ENCODE results near the gene GOLGA8K. TPM values are rescaled to one million over a fixed set of nuclear protein-coding genes. Genes with fewer than 3 reads are reported as not detected.
"Not testable (repeated sequence)": the region's sequence is repeated elsewhere in the genome, so short reads cannot be mapped to it uniquely, and the experiment has no call there.

GOLGA8K gene
- total RNA-seq (2014; rRNA removed; shearing (Covaris generic)) = 0.14 and 0.47 TPM in 2 replicates
- polyA plus RNA-seq (2015; cell fraction: cytosol; rRNA removed) = 0.14 and 0.16 TPM in 2 replicates
- polyA plus RNA-seq (2015; cell fraction: nucleus; rRNA removed) = 0.39 and 1.3 TPM in 2 replicates

- DNase-seq (ENCODE audit: low read depth) = not testable (repeated sequence)
Observed at GRCh38 chr15:32403192-32403591, at the start of gene GOLGA8K. TSS of gene GOLGA8K (minus strand) at chr15:32403292. CDS start at chr15:32403194, 98 bp downstream.

- not testable (repeated sequence) for DNase-seq (ENCODE audit: low read depth)
Observed at GRCh38 chr15:32440445-32440977, 37.4 kb upstream of the GOLGA8K start.

GRCh38 chr15:32434102-32434963, 31.2 kb upstream of the GOLGA8K start:
- not testable (repeated sequence) for DNase-seq (ENCODE audit: low read depth)

GRCh38 chr15:32427635-32428034, 24.5 kb upstream of the GOLGA8K start:
- DNase-seq (ENCODE audit: low read depth) = not testable (repeated sequence)

GRCh38 chr15:32426511-32426910, 23.4 kb upstream of the GOLGA8K start:
- not testable (repeated sequence) for DNase-seq (ENCODE audit: low read depth)

- DNase-seq (ENCODE audit: low read depth) = not testable (repeated sequence)
Observed at GRCh38 chr15:32407903-32408302, 4.8 kb upstream of the GOLGA8K start.

GRCh38 chr15:32396522-32396921, 6.6 kb downstream of the GOLGA8K start:
- not testable (repeated sequence) for DNase-seq (ENCODE audit: low read depth)

- not testable (repeated sequence) for DNase-seq (ENCODE audit: low read depth)
Observed at GRCh38 chr15:32394745-32395144, 8.3 kb downstream of the GOLGA8K start.

- not testable (repeated sequence) for DNase-seq (ENCODE audit: low read depth)
Observed at GRCh38 chr15:32388050-32388648, 14.9 kb downstream of the GOLGA8K start.

- not testable (repeated sequence) for DNase-seq (ENCODE audit: low read depth)
Observed at GRCh38 chr15:32385823-32386495, 17.1 kb downstream of the GOLGA8K start.

GRCh38 chr15:32374185-32374584, 28.9 kb downstream of the GOLGA8K start:
- not testable (repeated sequence) for DNase-seq (ENCODE audit: low read depth)

GRCh38 chr15:32373707-32374106, 29.4 kb downstream of the GOLGA8K start:
- not testable (repeated sequence) for DNase-seq (ENCODE audit: low read depth)

GRCh38 chr15:32372075-32372474, 31.0 kb downstream of the GOLGA8K start:
- DNase-seq (ENCODE audit: low read depth) = not testable (repeated sequence)

- DNase-seq (ENCODE audit: low read depth) = not testable (repeated sequence)
Observed at GRCh38 chr15:32370526-32370925, 32.6 kb downstream of the GOLGA8K start.

- not testable (repeated sequence) for DNase-seq (ENCODE audit: low read depth)
Observed at GRCh38 chr15:32370064-32370463, 33.0 kb downstream of the GOLGA8K start.

- not testable (repeated sequence) for DNase-seq (ENCODE audit: low read depth)
Observed at GRCh38 chr15:32366492-32366891, 36.6 kb downstream of the GOLGA8K start.

- not testable (repeated sequence) for DNase-seq (ENCODE audit: low read depth)
Observed at GRCh38 chr15:32365955-32366354, 37.1 kb downstream of the GOLGA8K start.

- not testable (repeated sequence) for DNase-seq (ENCODE audit: low read depth)
Observed at GRCh38 chr15:32364944-32365343, 38.1 kb downstream of the GOLGA8K start.

GRCh38 chr15:32363449-32363848, 39.6 kb downstream of the GOLGA8K start:
- DNase-seq (ENCODE audit: low read depth) = not testable (repeated sequence)

- DNase-seq (ENCODE audit: low read depth) = not testable (repeated sequence)
Observed at GRCh38 chr15:32361662-32362061, 41.4 kb downstream of the GOLGA8K start.

GRCh38 chr15:32358462-32358861, 44.6 kb downstream of the GOLGA8K start:
- not testable (repeated sequence) for DNase-seq (ENCODE audit: low read depth)
